ENCODE data around the gene HMGXB4.

HMGXB4 gene

GRCh38 chr22:35288116-35288515 lies 30.8 kb downstream of the HMGXB4 start:
- Histone ChIP-seq H3K36me3 (peaks cover 100% of the 10 kb centered on the region), H4K20me1 (no peaks in the 10 kb centered on the region), H3K9ac (no peak overlapping the region), H3K4me3 (no peak overlapping the region), H3K27me3 (no peaks in the 10 kb centered on the region), H3K4me1 (no peaks in the 10 kb centered on the region), H3K27ac (no peak overlapping the region), H3K9me3 (no peaks in the 10 kb centered on the region), H3K4me2 (no peak overlapping the region)
- TF ChIP-seq Cebpa-rat (IDR thresholded peaks at IDR 0.05), result no peak

GRCh38 chr22:35292786-35293185 lies 35.5 kb downstream of the HMGXB4 start:
- no peaks in the 10 kb centered on the region for H3K27me3 ChIP-seq
- no peaks in the 10 kb centered on the region for H4K20me1 ChIP-seq
- no peak for TF ChIP-seq Cebpa-rat (IDR thresholded peaks at IDR 0.05)
- H3K4me2 ChIP-seq, result no peak overlapping the region
- no peaks in the 10 kb centered on the region for H3K9me3 ChIP-seq
- peaks cover 86% of the 10 kb centered on the region for H3K36me3 ChIP-seq
- H3K4me3 ChIP-seq, result no peak overlapping the region
- H3K4me1 ChIP-seq, result peaks cover 2% of the 10 kb centered on the region
- H3K27ac ChIP-seq, result no peak overlapping the region
- no peak overlapping the region for H3K9ac ChIP-seq

DNA sequence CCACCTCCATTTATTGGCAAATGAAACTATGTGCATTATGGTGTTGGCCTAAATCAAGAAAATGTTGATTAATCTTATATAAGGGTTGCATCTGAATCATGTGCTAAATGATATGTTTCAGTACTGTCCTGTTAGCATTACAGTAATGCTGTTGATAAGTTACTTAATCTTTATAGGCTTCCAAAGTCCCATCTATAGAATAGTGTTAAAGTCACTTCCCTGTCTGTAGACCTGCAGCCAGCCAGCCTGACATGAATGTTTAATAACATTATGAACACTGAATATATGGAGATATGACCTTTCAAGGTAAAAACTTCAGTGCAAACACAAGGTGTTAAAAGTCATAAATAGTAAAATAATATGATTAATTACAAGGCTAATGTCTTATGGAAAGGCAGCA lies 38.8 kb downstream of the HMGXB4 start:
- Histone ChIP-seq H3K9ac (no peak overlapping the region), H3K4me3 (no peak overlapping the region), H3K27me3 (no peaks in the 10 kb centered on the region), H3K36me3 (peaks cover 53% of the 10 kb centered on the region), H3K4me1 (peaks cover 26% of the 10 kb centered on the region), H3K4me2 (no peak overlapping the region), H3K9me3 (no peaks in the 10 kb centered on the region), H4K20me1 (no peaks in the 10 kb centered on the region), H3K27ac (no peak overlapping the region)
- TF ChIP-seq Cebpa-rat (IDR thresholded peaks at IDR 0.05), result no peak

DNA sequence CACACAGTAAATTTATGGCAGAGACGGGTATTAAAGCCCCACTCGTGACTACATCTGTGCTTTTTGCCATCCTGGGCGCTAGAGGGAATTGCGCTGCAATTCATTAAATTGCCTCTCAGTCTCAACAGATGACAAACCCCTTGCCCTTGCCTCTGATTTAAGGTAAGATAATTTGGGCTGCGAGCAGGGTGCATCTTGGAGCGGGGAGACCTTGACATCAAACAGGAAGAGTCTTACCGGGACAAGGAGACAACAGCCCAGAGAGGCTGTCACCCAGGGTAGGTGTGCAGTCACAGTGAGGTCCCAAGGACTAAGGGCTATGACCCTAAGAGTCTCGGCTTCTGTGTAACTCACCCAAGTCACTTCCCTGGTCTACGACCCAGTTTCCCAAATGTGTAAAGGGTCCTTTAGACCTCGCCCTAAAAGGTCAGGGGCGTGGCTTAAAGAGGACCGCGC lies 42.0 kb downstream of the HMGXB4 start:
- peak overlapping the region; percentile 55 for H3K27ac ChIP-seq
- peaks cover 36% of the 10 kb centered on the region for H3K4me1 ChIP-seq
- H3K9me3 ChIP-seq, result no peaks in the 10 kb centered on the region
- H3K4me2 ChIP-seq, result peak overlapping the region; percentile 99
- peak overlapping the region; percentile 92; the same call in 1 of the 2 replicates for H3K9ac ChIP-seq
- no peaks in the 10 kb centered on the region for H3K27me3 ChIP-seq
- no peaks in the 10 kb centered on the region for H4K20me1 ChIP-seq
- peak overlapping the region; percentile 82 for H3K4me3 ChIP-seq
- TF ChIP-seq Cebpa-rat (IDR thresholded peaks at IDR 0.05), result no peak
- peaks cover 21% of the 10 kb centered on the region for H3K36me3 ChIP-seq

DNA sequence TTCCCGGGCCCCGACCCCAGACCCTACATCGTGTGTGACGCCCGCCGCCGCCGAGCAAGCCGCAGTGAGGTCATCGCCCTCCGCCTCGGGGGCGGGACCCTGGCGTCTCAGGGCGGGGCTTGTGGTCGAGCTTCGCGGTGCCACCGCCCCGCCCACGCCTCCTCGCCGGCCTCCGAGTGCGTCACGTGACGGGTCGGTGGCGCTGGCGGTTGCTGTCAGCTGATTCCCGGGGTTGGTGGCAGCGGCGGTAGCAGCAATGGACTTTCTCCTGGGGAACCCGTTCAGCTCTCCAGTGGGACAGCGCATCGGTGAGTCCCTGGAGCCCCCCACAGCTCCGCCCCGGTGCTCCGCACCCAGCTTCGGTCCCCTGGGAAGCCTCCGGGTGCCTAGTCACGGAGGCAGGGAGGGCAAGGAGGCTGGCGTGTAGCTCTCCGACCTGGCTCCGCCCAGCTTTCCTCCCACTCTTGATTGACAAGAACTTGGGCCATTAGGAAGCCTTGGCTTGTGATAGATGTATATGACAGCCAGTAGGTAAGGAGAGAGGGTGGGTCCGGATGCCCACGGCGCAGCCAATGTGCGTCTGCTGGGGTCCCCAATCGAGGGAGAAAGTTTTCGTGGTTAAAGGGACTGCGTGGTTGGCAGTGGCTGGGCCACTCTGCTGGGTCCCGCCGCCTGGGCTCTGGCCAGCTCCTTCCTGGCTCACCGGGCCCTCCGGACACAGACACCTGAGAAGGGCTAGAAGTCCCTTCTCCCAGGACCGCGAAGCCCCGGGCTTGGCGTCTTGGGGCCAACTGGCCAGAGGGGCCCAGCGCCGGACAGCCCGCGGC lies 42.6 kb downstream of the HMGXB4 start, which contains the start of gene TOM1:
TOM1 (plus strand) TSS at position 222 of the 827 bp plus-strand sequence; CDS start at position 257, 35 bp downstream.
- Histone ChIP-seq H3K9me3 (no peaks in the 10 kb centered on the region), H4K20me1 (no peaks in the 10 kb centered on the region), H3K4me2 (peak within 1 kb of the TSS; percentile 99), H3K4me3 (peak within 1 kb of the TSS; percentile 82), H3K36me3 (peaks cover 15% of the 10 kb centered on the region), H3K4me1 (peaks cover 43% of the 10 kb centered on the region), H3K27ac (peak within 1 kb of the TSS; percentile 85), H3K27me3 (no peaks in the 10 kb centered on the region), H3K9ac (peak within 1 kb of the TSS; percentile 92)
- no peak for TF ChIP-seq Cebpa-rat (IDR thresholded peaks at IDR 0.05)

DNA sequence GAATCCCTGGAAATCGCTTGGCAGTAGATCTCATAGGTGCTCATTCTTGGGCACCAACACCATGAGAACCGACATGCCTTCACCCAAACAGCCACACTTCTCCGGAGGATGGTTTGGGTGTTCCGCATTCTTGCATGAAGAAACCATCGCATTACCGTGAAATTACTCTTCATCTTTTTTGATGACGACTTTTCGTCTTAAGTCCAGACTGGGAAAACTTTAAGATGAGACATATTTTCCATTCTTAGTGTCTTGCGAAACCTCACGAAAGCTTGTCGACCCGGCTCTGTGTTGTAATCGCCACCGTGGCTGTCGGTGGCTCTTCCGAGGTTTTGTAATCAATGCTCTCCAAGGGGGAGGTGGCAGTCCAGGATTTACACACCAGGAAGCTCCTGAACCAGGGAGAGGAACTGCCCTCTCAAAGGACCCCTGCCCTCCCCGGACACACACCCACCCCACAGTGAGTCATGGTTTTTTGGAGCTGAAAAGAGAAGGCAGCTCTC lies 44.1 kb downstream of the HMGXB4 start:
- Histone ChIP-seq H4K20me1 (no peaks in the 10 kb centered on the region; the same call in 1 of the 2 replicates), H3K4me1 (peaks cover 58% of the 10 kb centered on the region), H3K4me3 (no peak overlapping the region), H3K27me3 (no peaks in the 10 kb centered on the region), H3K4me2 (peak overlapping the region; percentile 99; the same call in 1 of the 2 replicates), H3K9ac (no peak overlapping the region), H3K36me3 (peaks cover 6% of the 10 kb centered on the region; the same call in 1 of the 2 replicates), H3K27ac (no peak overlapping the region), H3K9me3 (no peaks in the 10 kb centered on the region)
- TF ChIP-seq Cebpa-rat (IDR thresholded peaks at IDR 0.05), result 0 out of 2 replicates have a peak, but pooled peaks have one; percentile 7

DNA sequence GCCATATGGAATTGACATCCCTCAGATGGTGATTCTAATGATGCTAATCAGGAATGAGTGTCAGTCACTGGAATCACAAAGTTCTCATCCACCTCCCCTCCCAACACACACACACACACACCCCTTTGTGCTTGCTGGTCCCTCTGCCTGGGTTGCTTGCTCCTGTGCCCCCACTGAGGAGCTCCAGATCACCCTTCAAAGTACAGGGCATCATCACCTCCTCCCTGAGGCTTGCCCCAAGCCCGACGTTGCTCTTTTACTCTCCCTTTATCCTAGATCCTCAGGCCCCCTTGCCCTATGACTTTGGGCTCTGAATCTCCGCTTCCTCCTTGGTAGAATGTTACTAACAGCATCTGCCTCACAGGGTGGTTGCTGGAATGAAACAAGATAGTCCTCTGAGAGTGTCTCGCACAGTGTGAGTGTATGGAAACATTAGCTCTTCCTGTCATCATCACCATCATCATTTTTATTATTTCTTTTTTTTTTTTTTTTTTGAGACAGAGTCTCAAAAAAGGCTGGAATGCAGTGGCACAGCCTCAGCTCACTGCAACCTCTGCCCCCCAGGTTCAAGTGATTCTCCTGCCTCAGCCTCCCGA lies 45.8 kb downstream of the HMGXB4 start:
- Histone ChIP-seq H3K4me1 (peaks cover 70% of the 10 kb centered on the region), H3K27ac (no peak overlapping the region), H4K20me1 (peaks cover 16% of the 10 kb centered on the region; the same call in 1 of the 2 replicates), H3K4me2 (no peak overlapping the region), H3K9ac (no peak overlapping the region), H3K36me3 (no peaks in the 10 kb centered on the region; the same call in 1 of the 2 replicates), H3K27me3 (no peaks in the 10 kb centered on the region), H3K9me3 (no peaks in the 10 kb centered on the region), H3K4me3 (no peak overlapping the region)
- TF ChIP-seq Cebpa-rat (IDR thresholded peaks at IDR 0.05), result no peak

GRCh38 chr22:35305525-35306070 lies 48.3 kb downstream of the HMGXB4 start:
- peaks cover 79% of the 10 kb centered on the region for H3K4me1 ChIP-seq
- no peaks in the 10 kb centered on the region; the same call in 1 of the 2 replicates for H3K36me3 ChIP-seq
- 0 out of 2 replicates have a peak overlapping the region, but pooled peaks have one; percentile 0 for H3K27ac ChIP-seq
- TF ChIP-seq Cebpa-rat (IDR thresholded peaks at IDR 0.05), result no peak
- no peaks in the 10 kb centered on the region for H3K27me3 ChIP-seq
- H3K4me2 ChIP-seq, result peak overlapping the region; percentile 75
- 0 out of 2 replicates have a peak overlapping the region, but pooled peaks have one; percentile 45 for H3K9ac ChIP-seq
- H3K9me3 ChIP-seq, result no peaks in the 10 kb centered on the region
- H4K20me1 ChIP-seq, result peaks cover 31% of the 10 kb centered on the region; the same call in 1 of the 2 replicates
- H3K4me3 ChIP-seq, result no peak overlapping the region

- H3K4me2 ChIP-seq, result peak overlapping the region; percentile 75
- no peak overlapping the region for H3K4me3 ChIP-seq
- H4K20me1 ChIP-seq, result peaks cover 39% of the 10 kb centered on the region
- H3K27me3 ChIP-seq, result no peaks in the 10 kb centered on the region
- no peak for TF ChIP-seq Cebpa-rat (IDR thresholded peaks at IDR 0.05)
- H3K36me3 ChIP-seq, result no peaks in the 10 kb centered on the region; the same call in 1 of the 2 replicates
- H3K4me1 ChIP-seq, result peaks cover 79% of the 10 kb centered on the region
- peak overlapping the region; percentile 37; the same call in 1 of the 2 replicates for H3K27ac ChIP-seq
- H3K9me3 ChIP-seq, result no peaks in the 10 kb centered on the region
- peak overlapping the region; percentile 45; the same call in 1 of the 2 replicates for H3K9ac ChIP-seq
These were observed 49.2 kb downstream of the HMGXB4 start for GRCh38 chr22:35306350-35306967.
